Smooth muscle cell of the umbilical artery (primary cell): Measurements from ENCODE around the gene CERT1. TPM values are rescaled to one million over a fixed set of nuclear protein-coding genes. Genes with fewer than 3 reads are reported as not detected.

ENCODE experiments used
- total RNA-seq: library from RNA; depleted of rRNA; stranded (reverse); fragments of >200 nt; gene quantifications from 2 replicates; pipeline ENCODE4 v1.2.3, GENCODE V29; 2014

Gene CERT1
- total RNA-seq, result 34.1 and 37.0 TPM in 2 replicates

GRCh38 chr5:75511435-75512382, at the start of gene CERT1, which contains the start of gene POLK:
TSS of gene CERT1 (minus strand) at chr5:75511629. CDS start at chr5:75511207, 422 bp downstream.
TSS of gene POLK (plus strand) at chr5:75511891.

GRCh38 chr5:75336615-75337336, 174.7 kb downstream of the CERT1 start, which contains the start of gene HMGCR:
TSS of gene HMGCR (plus strand) at chr5:75337220. CDS start at chr5:75342606, 5,386 bp downstream.

Other genes with a start within 250 kb of the CERT1 start
- 145 and 235 TPM in 2 replicates for gene HMGCR, start 174.4 kb downstream of the CERT1 start, total RNA-seq
- 43.9 and 63.1 TPM in 2 replicates for gene POLK, start 262 bp upstream of the CERT1 start, total RNA-seq
- 1.5 and 1.6 TPM in 2 replicates for gene ANKDD1B, start 99.8 kb upstream of the CERT1 start, total RNA-seq
- 10.4 and 17.1 TPM in 2 replicates for gene POC5, start 205.8 kb upstream of the CERT1 start, total RNA-seq